Progenitor cell of endocrine pancreas (in vitro differentiated cells): ENCODE measurements around the gene SYCE1. TPM values are rescaled to one million over a fixed set of nuclear protein-coding genes. Genes with fewer than 3 reads are reported as not detected.
"Not testable (repeated sequence)": the region's sequence is repeated elsewhere in the genome, so short reads cannot be mapped to it uniquely, and the experiment has no call there.

Experiments used
- DNase-seq: peaks from one replicate; pipeline ENCODE4 v3.0.0; 2021; ENCODE audit warnings: low spot score; ENCODE audit not compliant: unreplicated experiment
- H3K27ac Mint-ChIP-seq: 2 replicates; pipeline ENCODE4 v1.8.0; 2021; ENCODE audit warnings: mild to moderate bottlenecking, moderate library complexity, mixed read lengths
- H3K27me3 Mint-ChIP-seq: 2 replicates; pipeline ENCODE4 v1.8.0; 2021; ENCODE audit warnings: mixed read lengths
- H3K36me3 Mint-ChIP-seq: 2 replicates; pipeline ENCODE4 v1.8.0; 2022; ENCODE audit warnings: mixed read lengths; ENCODE audit not compliant: insufficient read depth
- H3K4me1 Mint-ChIP-seq: 2 replicates; pipeline ENCODE4 v1.8.0; 2021; ENCODE audit warnings: low read depth, mixed read lengths
- H3K4me3 Mint-ChIP-seq: 2 replicates; pipeline ENCODE4 v1.8.0; 2021; ENCODE audit warnings: low read depth, mild to moderate bottlenecking, moderate library complexity, mixed read lengths
- H3K9me3 Mint-ChIP-seq: 2 replicates; pipeline ENCODE4 v1.8.0; 2021; ENCODE audit warnings: low read depth, mixed read lengths
- long read RNA-seq: library from polyadenylated mRNA; unstranded; transcript quantifications from one replicate; pipeline ENCODE4 v2.0.0, GENCODE V29; 2020
- total RNA-seq: library from RNA; stranded (reverse); gene quantifications from 2 replicates; pipeline ENCODE4 v1.2.1, GENCODE V29; 2021
- TF ChIP-seq, protein P1 (sequence below): fragments of 200-600 bp; sonication (generic); IDR thresholded peaks from one replicate; pipeline ENCODE4 v1.5.0; 2021; ENCODE audit warnings: antibody characterized with exemption, mild to moderate bottlenecking; ENCODE audit not compliant: unreplicated experiment

Gene SYCE1, protein sequence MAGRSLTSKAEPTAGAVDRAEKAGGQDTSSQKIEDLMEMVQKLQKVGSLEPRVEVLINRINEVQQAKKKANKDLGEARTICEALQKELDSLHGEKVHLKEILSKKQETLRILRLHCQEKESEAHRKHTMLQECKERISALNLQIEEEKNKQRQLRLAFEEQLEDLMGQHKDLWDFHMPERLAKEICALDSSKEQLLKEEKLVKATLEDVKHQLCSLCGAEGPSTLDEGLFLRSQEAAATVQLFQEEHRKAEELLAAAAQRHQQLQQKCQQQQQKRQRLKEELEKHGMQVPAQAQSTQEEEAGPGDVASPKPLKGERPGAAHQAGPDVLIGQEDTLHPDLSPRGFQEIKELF
- total RNA-seq, result not detected in 2 replicates
- long read RNA-seq, result 0 reads

GRCh38 chr10:133565441-133566294 lies at the start of gene SYCE1:
TSS of gene SYCE1 (minus strand) at chr10:133565583. CDS start at chr10:133565529, 54 bp downstream.
- TF ChIP-seq, protein P1, sequence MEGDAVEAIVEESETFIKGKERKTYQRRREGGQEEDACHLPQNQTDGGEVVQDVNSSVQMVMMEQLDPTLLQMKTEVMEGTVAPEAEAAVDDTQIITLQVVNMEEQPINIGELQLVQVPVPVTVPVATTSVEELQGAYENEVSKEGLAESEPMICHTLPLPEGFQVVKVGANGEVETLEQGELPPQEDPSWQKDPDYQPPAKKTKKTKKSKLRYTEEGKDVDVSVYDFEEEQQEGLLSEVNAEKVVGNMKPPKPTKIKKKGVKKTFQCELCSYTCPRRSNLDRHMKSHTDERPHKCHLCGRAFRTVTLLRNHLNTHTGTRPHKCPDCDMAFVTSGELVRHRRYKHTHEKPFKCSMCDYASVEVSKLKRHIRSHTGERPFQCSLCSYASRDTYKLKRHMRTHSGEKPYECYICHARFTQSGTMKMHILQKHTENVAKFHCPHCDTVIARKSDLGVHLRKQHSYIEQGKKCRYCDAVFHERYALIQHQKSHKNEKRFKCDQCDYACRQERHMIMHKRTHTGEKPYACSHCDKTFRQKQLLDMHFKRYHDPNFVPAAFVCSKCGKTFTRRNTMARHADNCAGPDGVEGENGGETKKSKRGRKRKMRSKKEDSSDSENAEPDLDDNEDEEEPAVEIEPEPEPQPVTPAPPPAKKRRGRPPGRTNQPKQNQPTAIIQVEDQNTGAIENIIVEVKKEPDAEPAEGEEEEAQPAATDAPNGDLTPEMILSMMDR, result no peak
- peaks cover 21% of the 10 kb centered on the region for H3K9me3 Mint-ChIP-seq
- no peak for DNase-seq
- H3K36me3 Mint-ChIP-seq, result no peaks in the 10 kb centered on the region
- no peaks in the 10 kb centered on the region for H3K27me3 Mint-ChIP-seq
- H3K4me1 Mint-ChIP-seq, result no peaks in the 10 kb centered on the region
- no peak within 1 kb of the TSS for H3K4me3 Mint-ChIP-seq
- H3K27ac Mint-ChIP-seq, result no peak within 1 kb of the TSS

- no peaks in the 10 kb centered on the region for H3K27me3 Mint-ChIP-seq
- H3K27ac Mint-ChIP-seq, result no peak overlapping the region
- no peaks in the 10 kb centered on the region for H3K4me1 Mint-ChIP-seq
- no peak for DNase-seq
- peaks cover 65% of the 10 kb centered on the region for H3K9me3 Mint-ChIP-seq
- no peak overlapping the region for H3K4me3 Mint-ChIP-seq
- TF ChIP-seq, protein P1, result no peak
- H3K36me3 Mint-ChIP-seq, result peaks cover 7% of the 10 kb centered on the region
Observed at GRCh38 chr10:133614830-133615580, 49.6 kb upstream of the SYCE1 start.

- Mint-ChIP-seq H3K36me3 (peaks cover 8% of the 10 kb centered on the region), H3K27me3 (no peaks in the 10 kb centered on the region), H3K4me3 (no peak overlapping the region), H3K4me1 (no peaks in the 10 kb centered on the region), H3K9me3 (peaks cover 64% of the 10 kb centered on the region), H3K27ac (no peak overlapping the region)
- TF ChIP-seq, protein P1, result no peak
- no peak for DNase-seq
Observed at GRCh38 chr10:133613699-133614098, 48.3 kb upstream of the SYCE1 start.

GRCh38 chr10:133611079-133611478 lies 45.7 kb upstream of the SYCE1 start:
- Mint-ChIP-seq H3K9me3 (peaks cover 73% of the 10 kb centered on the region), H3K4me1 (no peaks in the 10 kb centered on the region), H3K4me3 (no peak overlapping the region), H3K36me3 (peaks cover 8% of the 10 kb centered on the region), H3K27me3 (no peaks in the 10 kb centered on the region), H3K27ac (no peak overlapping the region)
- TF ChIP-seq, protein P1, result no peak
- no peak for DNase-seq

DNA sequence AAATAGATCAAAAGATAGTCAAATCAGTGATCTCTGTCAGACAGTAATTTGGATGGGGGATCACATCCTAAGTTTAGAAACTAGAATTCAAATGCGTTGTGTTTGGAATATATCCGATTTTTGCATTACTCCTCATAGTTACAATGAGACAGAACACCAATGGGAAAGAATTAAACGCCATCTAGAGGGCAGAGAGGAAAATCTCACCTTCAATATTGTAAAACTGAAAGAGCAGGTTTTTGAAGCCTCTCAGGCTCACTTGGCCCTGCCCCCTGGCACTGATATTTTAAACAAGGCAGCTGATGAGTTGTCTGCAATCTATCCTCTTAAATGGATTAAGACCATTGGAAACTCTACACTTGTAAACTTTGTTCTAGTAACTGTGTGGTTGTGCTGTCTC lies 43.5 kb upstream of the SYCE1 start:
- TF ChIP-seq, protein P1, result no peak
- Mint-ChIP-seq H3K27ac (no peak overlapping the region), H3K9me3 (peaks cover 75% of the 10 kb centered on the region), H3K27me3 (no peaks in the 10 kb centered on the region), H3K4me3 (no peak overlapping the region), H3K36me3 (peaks cover 8% of the 10 kb centered on the region), H3K4me1 (no peaks in the 10 kb centered on the region)
- no peak for DNase-seq

DNA sequence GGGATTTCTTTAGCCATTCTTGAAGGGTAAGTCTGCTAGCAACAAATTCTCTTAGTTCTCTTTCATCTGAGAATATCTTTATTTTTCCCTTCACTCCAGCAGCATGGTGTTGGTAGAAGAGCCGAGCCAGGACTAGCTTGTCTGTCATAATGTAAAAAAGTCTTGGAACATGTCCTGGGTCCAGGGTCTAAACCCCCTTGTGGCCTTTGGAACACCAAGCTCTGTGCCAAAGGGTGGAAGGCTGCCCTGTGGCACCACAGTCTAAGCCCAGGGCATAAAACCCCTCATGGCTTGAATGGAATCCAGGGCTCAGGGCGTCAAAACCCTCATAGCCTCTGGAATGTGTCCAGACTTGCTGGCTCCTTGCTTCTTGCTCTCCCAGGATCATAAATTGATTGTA lies 38.1 kb upstream of the SYCE1 start:
- not testable (repeated sequence) for H3K36me3 Mint-ChIP-seq, H3K27me3 Mint-ChIP-seq, H3K4me3 Mint-ChIP-seq

More for the DNA sequence above, 38.1 kb upstream of the SYCE1 start:
- H3K4me1 Mint-ChIP-seq, DNase-seq, H3K27ac Mint-ChIP-seq: not testable (repeated sequence)
- H3K9me3 Mint-ChIP-seq, result peaks cover 72% of the 10 kb centered on the region
